Spleen (tissue), 7 donors: Measurements from ENCODE around the gene TEX2.

Experiments used
- CTCF ChIP-seq, 11 experiments: fragments of 200-600 bp in 7 of 11; fragments of 450-650 bp in 4 of 11; sonication (generic) in 4 of 11; IDR thresholded peaks in 8 of 11; conservative IDR thresholded peaks in 3 of 11; 1 replicate in 7 of 11; 2 replicates in 4 of 11; pipeline versions ENCODE4 v1.4.0 to v1.8.0; 2016 to 2021; ENCODE audit warnings: antibody characterized with exemption in 11 of 11, inconsistent platforms in 4 of 11, mild to moderate bottlenecking in 1 of 11
- POLR2A ChIP-seq, 3 donors: fragments of 450-650 bp; IDR thresholded peaks; one replicate each; pipeline ENCODE4 v1.5.1; 2017; ENCODE audit warnings: antibody characterized with exemption in 3 of 3, mild to moderate bottlenecking in 1 of 3
- donor health status: DM: no; HTN: no; CAD: no; lungs with moderate emphysema.
- donor health status: DM: no; HTN: no; CAD: no.
- donor health status: DM: no; HTN: no; CAD: no.

- TF ChIP-seq POLR2A (IDR thresholded peaks at IDR 0.05) (no peak), CTCF (IDR thresholded peaks at IDR 0.05 in 8 of 11, conservative IDR thresholded peaks at IDR 0.05 in 3 of 11) (no peak)
Observed at GRCh38 chr17:64202683-64203344, 60.2 kb downstream of the TEX2 start.
